Dedifferentiated amniotic fluid mesenchymal stem cell (primary cell): ENCODE data around the gene PCDH20.
"Not testable (repeated sequence)": the region's sequence is repeated elsewhere in the genome, so short reads cannot be mapped to it uniquely, and the experiment has no call there.

Source experiments
- DNase-seq: peaks from one replicate; pipeline ENCODE4 v3.0.0-alpha.2; 2016; ENCODE audit errors: extremely low spot score

Gene PCDH20

GRCh38 chr13:61415749-61416148 is at the start of gene PCDH20:
TSS of gene PCDH20 (minus strand) at chr13:61415849. CDS start at chr13:61415158, 691 bp downstream.
- no peak for DNase-seq

- no peak for DNase-seq
Observed at GRCh38 chr13:61463024-61463423, 47.4 kb upstream of the PCDH20 start.

GRCh38 chr13:61453121-61453520 is 37.5 kb upstream of the PCDH20 start:
- DNase-seq: no peak

- no peak for DNase-seq
Observed at GRCh38 chr13:61432029-61432428, 16.4 kb upstream of the PCDH20 start.

- DNase-seq: no peak
Observed at GRCh38 chr13:61423915-61424314, 8.3 kb upstream of the PCDH20 start.

GRCh38 chr13:61417086-61417570 is 1.5 kb upstream of the PCDH20 start:
- no peak for DNase-seq

- DNase-seq: no peak
Observed at GRCh38 chr13:61415058-61415721, 459 bp downstream of the PCDH20 start.

- DNase-seq: no peak
Observed at GRCh38 chr13:61414686-61415057, 977 bp downstream of the PCDH20 start.

GRCh38 chr13:61413572-61414535 is 1.8 kb downstream of the PCDH20 start:
- no peak for DNase-seq

GRCh38 chr13:61410669-61411297 is 4.9 kb downstream of the PCDH20 start:
- no peak for DNase-seq

- no peak for DNase-seq
Observed at GRCh38 chr13:61410266-61410665, 5.4 kb downstream of the PCDH20 start.

GRCh38 chr13:61408571-61408970 is 7.1 kb downstream of the PCDH20 start:
- DNase-seq: no peak

- no peak for DNase-seq
Observed at GRCh38 chr13:61406275-61406674, 9.4 kb downstream of the PCDH20 start.

- no peak for DNase-seq
Observed at GRCh38 chr13:61396121-61396520, 19.5 kb downstream of the PCDH20 start.

- no peak for DNase-seq
Observed at GRCh38 chr13:61391426-61391825, 24.2 kb downstream of the PCDH20 start.

GRCh38 chr13:61387694-61388093 is 28.0 kb downstream of the PCDH20 start:
- no peak for DNase-seq

- no peak for DNase-seq
Observed at GRCh38 chr13:61383111-61383510, 32.5 kb downstream of the PCDH20 start.

- no peak for DNase-seq
Observed at GRCh38 chr13:61370520-61370919, 45.1 kb downstream of the PCDH20 start.

- not testable (repeated sequence) for DNase-seq
Observed at GRCh38 chr13:61364690-61365089, 51.0 kb downstream of the PCDH20 start.

- DNase-seq: no peak
Observed at GRCh38 chr13:61362522-61362921, 53.1 kb downstream of the PCDH20 start.
